K562 (cell line): ENCODE data around the gene UTP11. TPM values are rescaled to one million over a fixed set of nuclear protein-coding genes. Genes with fewer than 3 reads are reported as not detected.

ENCODE experiments used
- BDP1 ChIP-seq: IDR thresholded peaks from 3 replicates; pipeline ENCODE4 v1.6.1; 2011; ENCODE audit not compliant: insufficient read length, insufficient read depth
- BMI1 ChIP-seq: fragments of 150-350 bp; IDR thresholded peaks from 2 replicates; pipeline ENCODE4 v1.6.1; 2014; ENCODE audit warnings: low read length
- BRF2 ChIP-seq: IDR thresholded peaks from 3 replicates; pipeline ENCODE4 v1.6.1; 2011; ENCODE audit warnings: borderline replicate concordance, mild to moderate bottlenecking; ENCODE audit not compliant: insufficient read length, insufficient read depth
- DDX20 ChIP-seq: fragments of 450-650 bp; IDR thresholded peaks from 2 replicates; pipeline ENCODE4 v1.6.1; 2016; ENCODE audit warnings: missing genetic modification characterization, low read depth, mild to moderate bottlenecking, missing compliant biosample characterization, moderate library complexity
- EZH2 ChIP-seq: IDR thresholded peaks from 2 replicates; pipeline ENCODE4 v1.6.1; 2012; ENCODE audit warnings: low read depth, mild to moderate bottlenecking, inconsistent platforms, low read length, borderline replicate concordance
- GTF2B ChIP-seq: IDR thresholded peaks from 2 replicates; pipeline ENCODE4 v1.6.1; 2011; ENCODE audit not compliant: insufficient read length; ENCODE audit errors: extremely low read depth
- HMGN3 ChIP-seq: IDR thresholded peaks from 2 replicates; pipeline ENCODE4 v1.6.1; 2011; ENCODE audit warnings: borderline replicate concordance, low read depth, mild to moderate bottlenecking, mixed read lengths, low read length; ENCODE audit not compliant: insufficient read length; ENCODE audit errors: extremely low read depth
- KHSRP ChIP-seq: fragments of 450-650 bp; IDR thresholded peaks from 2 replicates; pipeline ENCODE4 v1.6.1; 2017
- MIER1 ChIP-seq: fragments of 450-650 bp; IDR thresholded peaks from 2 replicates; pipeline ENCODE4 v1.6.1; 2016; ENCODE audit warnings: antibody characterized with exemption, mild to moderate bottlenecking, low read depth
- NR2C2 ChIP-seq, 2 experiments: fragments of 200-800 bp in 1 of 2; sonication (Bioruptor generic) in 1 of 2; sonication (generic) in 1 of 2; formaldehyde crosslinking in 1 of 2; IDR thresholded peaks; 2 replicates each; pipeline versions ENCODE4 v1.6.1 to v1.8.0; 2016 to 2022; ENCODE audit warnings: mild to moderate bottlenecking in 1 of 2, missing compliant biosample characterization in 1 of 2, missing genetic modification characterization in 1 of 2, missing genetic modification reagents in 1 of 2
- SRSF9 ChIP-seq: fragments of 200-400 bp; formaldehyde crosslinking; IDR thresholded peaks from 2 replicates; pipeline ENCODE4 v1.6.1; 2017; ENCODE audit warnings: low read depth, low read length, borderline replicate concordance
- THRA ChIP-seq: fragments of 450-650 bp; IDR thresholded peaks from 2 replicates; pipeline ENCODE4 v1.6.1; 2017; ENCODE audit warnings: mild to moderate bottlenecking, moderate library complexity
- THRB ChIP-seq: fragments of 450-650 bp; formaldehyde crosslinking; conservative IDR thresholded peaks from 2 replicates; pipeline ENCODE4 v1.4.0; 2022; ENCODE audit warnings: mild to moderate bottlenecking, missing genetic modification characterization
- TOE1 ChIP-seq, 2 experiments: fragments of 450-650 bp in 1 of 2; sonication (generic) in 1 of 2; formaldehyde crosslinking in 1 of 2; IDR thresholded peaks; 2 replicates each; pipeline versions ENCODE4 v1.7.1 to v1.8.0; 2016 to 2022; ENCODE audit warnings: borderline replicate concordance in 2 of 2, mild to moderate bottlenecking in 2 of 2, antibody characterized with exemption in 1 of 2, inconsistent platforms in 1 of 2, low read depth in 1 of 2, missing genetic modification reagents in 1 of 2, moderate library complexity in 1 of 2
- USF1 ChIP-seq: sonication (generic); formaldehyde crosslinking; IDR thresholded peaks from 2 replicates; pipeline ENCODE4 v1.9.0; 2022; ENCODE audit warnings: mild to moderate bottlenecking, missing genetic modification reagents
- ZNF134 ChIP-seq: fragments of 250-450 bp; sonication (Bioruptor Pico); conservative IDR thresholded peaks from 2 replicates; pipeline ENCODE4 v1.4.0; 2020
- ZNF140 ChIP-seq: fragments of 250-450 bp; sonication (Bioruptor Pico); IDR thresholded peaks from 2 replicates; pipeline ENCODE4 v1.8.0; 2021; ENCODE audit warnings: moderate library complexity, mild to moderate bottlenecking, inconsistent platforms
- ZNF24 ChIP-seq: fragments of 450-650 bp; IDR thresholded peaks from 2 replicates; pipeline ENCODE4 v1.6.1; 2016
- ZNF282 ChIP-seq: sonication (generic); formaldehyde crosslinking; IDR thresholded peaks from 2 replicates; pipeline ENCODE4 v1.8.1; 2023; ENCODE audit warnings: missing genetic modification reagents
- ZNF324 ChIP-seq: fragments of 250-450 bp; sonication (Bioruptor Pico); IDR thresholded peaks from 2 replicates; pipeline ENCODE4 v1.4.0; 2020; ENCODE audit warnings: mild to moderate bottlenecking
- ZNF445 ChIP-seq: fragments of 250-450 bp; sonication (Bioruptor Pico); IDR thresholded peaks from 2 replicates; pipeline ENCODE4 v1.4.0; 2020; ENCODE audit warnings: low read depth, mild to moderate bottlenecking, moderate library complexity
- ZNF780A ChIP-seq: fragments of 250-450 bp; sonication (Bioruptor Pico); IDR thresholded peaks from 2 replicates; pipeline ENCODE4 v1.5.0; 2021; ENCODE audit warnings: mild to moderate bottlenecking
- polyA plus RNA-seq, 8 experiments: library from polyadenylated mRNA; depleted of rRNA in 4 of 8; stranded (reverse) in 5 of 8; unstranded in 3 of 8; fragments of >200 nt; fragmentation: Nextera tagmentation in 2 of 8; fragmentation: Illumina TruSeq in 1 of 8; extraction: Ambion mirVana in 2 of 8; extraction: Trizol in 1 of 8; gene quantifications; 2 replicates each; pipeline versions ENCODE4 v1.2.1 to v1.2.3, GENCODE V29; 2011 to 2014; ENCODE audit warnings: inconsistent platforms in 1 of 8, missing spikeins in 1 of 8
- total RNA-seq, 7 experiments: library from RNA; depleted of rRNA in 6 of 7; stranded (reverse); fragments of >200 nt in 6 of 7; fragmentation: Illumina TruSeq in 2 of 7; extraction: Trizol in 2 of 7; gene quantifications; 2 replicates each; pipeline versions ENCODE4 v1.2.1 to v1.2.3, GENCODE V29; 2011 to 2021; ENCODE audit warnings: low replicate concordance in 1 of 7

UTP11 gene
- total and polyA plus RNA-seq, 9 of the 15 experiments (the other 6 are each of a cell fraction or from before 2014, with no cell fraction given), result 91.1 to 378 (median 221) TPM

GRCh38 chr1:38012363-38013226, at the start of gene UTP11 (continued):
- TF ChIP-seq USF1 (CRISPR knock-in tag) (peak; percentile 98), GTF2B (no peak), TOE1 (IDR thresholded peaks at IDR 0.05; ENCODE audit: borderline replicate concordance) (peak; percentile 98), TOE1 (CRISPR knock-in tag; IDR thresholded peaks at IDR 0.05; ENCODE audit: borderline replicate concordance, low read depth) (peak; percentile 99), ZNF140 (CRISPR knock-in tag) (peak; percentile 88), BDP1 (no peak), ZNF780A (no peak), ZNF324 (CRISPR knock-in tag) (peak; percentile 77), BMI1 (no peak), ZNF282 (CRISPR knock-in tag) (peak; percentile 95; the same call in 1 of the 2 replicates), BRF2 (no peak), THRB (CRISPR knock-in tag) (peak; percentile 84; the same call in 1 of the 2 replicates), ZNF445 (0 out of 2 replicates have a peak, but pooled peaks have one; percentile 48), ZNF24 (0 out of 2 replicates have a peak, but pooled peaks have one; percentile 42), KHSRP (0 out of 2 replicates have a peak, but pooled peaks have one; percentile 3), SRSF9 (no peak), DDX20 (tag) (no peak), ZNF134 (CRISPR knock-in tag) (peak; percentile 68), EZH2 (no peak), HMGN3 (no peak), THRA (no peak), NR2C2 (CRISPR knock-in tag; IDR thresholded peaks at IDR 0.05) (peak; percentile 91), NR2C2 (tag; IDR thresholded peaks at IDR 0.05) (peak; percentile 88), MIER1 (no peak)
